OCI-LY3 (cell line): Measurements from ENCODE around the gene C19orf73.

Source experiments
- EZH2phosphoT487 ChIP-seq: fragments of 200-600 bp; shearing (Covaris generic); IDR thresholded peaks from 2 replicates; pipeline ENCODE4 v1.6.1; 2018; ENCODE audit warnings: antibody characterized with exemption, mixed run types, low read depth
- TF ChIP-seq, protein P1 (sequence below): fragments of 200-600, 300-600 bp; sonication (generic); IDR thresholded peaks from 2 replicates; pipeline ENCODE4 v1.5.1; 2014; ENCODE audit warnings: antibody characterized with exemption, low read length, low read depth

DNA sequence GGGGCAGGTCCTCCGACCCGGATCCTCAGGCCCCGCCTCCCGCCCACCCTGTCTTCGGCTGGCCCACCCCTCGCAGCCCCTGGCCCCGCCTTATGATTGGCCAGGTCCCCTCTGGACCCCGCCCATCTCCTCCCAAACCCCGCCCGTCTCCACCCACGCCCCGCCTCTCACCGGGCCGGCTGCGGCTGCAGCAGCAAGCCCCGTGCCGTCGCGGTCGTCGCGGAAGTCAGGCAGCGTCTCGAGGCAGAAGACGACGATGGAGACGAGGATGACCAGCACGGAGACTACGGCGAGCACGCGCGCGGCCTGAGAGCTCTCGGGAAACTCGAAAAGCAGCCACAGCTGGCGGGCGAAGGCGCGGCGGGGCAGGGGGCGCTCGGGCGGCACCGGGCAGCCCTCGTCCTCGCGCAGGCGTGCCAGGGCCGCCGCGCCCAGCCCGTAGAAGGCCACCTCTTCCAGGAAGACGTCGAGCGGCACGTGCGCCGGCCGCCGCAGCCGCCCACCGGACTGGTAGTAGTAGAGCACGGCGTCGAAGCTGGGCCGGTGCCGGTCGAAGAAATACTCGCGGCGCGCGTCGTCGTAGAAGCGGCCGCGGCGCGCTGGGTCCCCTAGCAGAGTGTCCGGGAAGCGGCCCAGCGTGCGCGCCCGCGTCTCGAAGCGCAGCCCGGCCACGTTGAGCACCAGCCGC lies 46.9 kb downstream of the C19orf73 start:
- TF ChIP-seq, protein P1, sequence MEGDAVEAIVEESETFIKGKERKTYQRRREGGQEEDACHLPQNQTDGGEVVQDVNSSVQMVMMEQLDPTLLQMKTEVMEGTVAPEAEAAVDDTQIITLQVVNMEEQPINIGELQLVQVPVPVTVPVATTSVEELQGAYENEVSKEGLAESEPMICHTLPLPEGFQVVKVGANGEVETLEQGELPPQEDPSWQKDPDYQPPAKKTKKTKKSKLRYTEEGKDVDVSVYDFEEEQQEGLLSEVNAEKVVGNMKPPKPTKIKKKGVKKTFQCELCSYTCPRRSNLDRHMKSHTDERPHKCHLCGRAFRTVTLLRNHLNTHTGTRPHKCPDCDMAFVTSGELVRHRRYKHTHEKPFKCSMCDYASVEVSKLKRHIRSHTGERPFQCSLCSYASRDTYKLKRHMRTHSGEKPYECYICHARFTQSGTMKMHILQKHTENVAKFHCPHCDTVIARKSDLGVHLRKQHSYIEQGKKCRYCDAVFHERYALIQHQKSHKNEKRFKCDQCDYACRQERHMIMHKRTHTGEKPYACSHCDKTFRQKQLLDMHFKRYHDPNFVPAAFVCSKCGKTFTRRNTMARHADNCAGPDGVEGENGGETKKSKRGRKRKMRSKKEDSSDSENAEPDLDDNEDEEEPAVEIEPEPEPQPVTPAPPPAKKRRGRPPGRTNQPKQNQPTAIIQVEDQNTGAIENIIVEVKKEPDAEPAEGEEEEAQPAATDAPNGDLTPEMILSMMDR = no peak
- no peak for TF ChIP-seq EZH2phosphoT487
